ENCODE measurements around the gene LRTM2.
"Not testable (repeated sequence)": the region's sequence is repeated elsewhere in the genome, so short reads cannot be mapped to it uniquely, and the experiment has no call there.

LRTM2 gene

GRCh38 chr12:1814266-1814665 is 6.1 kb upstream of the LRTM2 start:
- H3K4me3 ChIP-seq (ENCODE audit: extremely low read depth, insufficient read depth, low read length, poor library complexity, severe bottlenecking): no peak overlapping the region
- 85 to 92% methylated on average over 8 of the region's 8 CpGs for WGBS, 2 experiments (ENCODE audit: insufficient coverage in 2 of 2)
- H3K9me3 ChIP-seq (ENCODE audit: control insufficient read depth, low read length): no peaks in the 10 kb centered on the region
- H3K27ac ChIP-seq (ENCODE audit: low read depth, low read length, severe bottlenecking): no peak overlapping the region
- H3K4me1 ChIP-seq (ENCODE audit: control insufficient read depth, insufficient read depth, low read length, poor library complexity, severe bottlenecking): peaks cover 28% of the 10 kb centered on the region
- no peaks in the 10 kb centered on the region for H3K36me3 ChIP-seq (ENCODE audit: control insufficient read depth, insufficient read depth, low read length)

DNA sequence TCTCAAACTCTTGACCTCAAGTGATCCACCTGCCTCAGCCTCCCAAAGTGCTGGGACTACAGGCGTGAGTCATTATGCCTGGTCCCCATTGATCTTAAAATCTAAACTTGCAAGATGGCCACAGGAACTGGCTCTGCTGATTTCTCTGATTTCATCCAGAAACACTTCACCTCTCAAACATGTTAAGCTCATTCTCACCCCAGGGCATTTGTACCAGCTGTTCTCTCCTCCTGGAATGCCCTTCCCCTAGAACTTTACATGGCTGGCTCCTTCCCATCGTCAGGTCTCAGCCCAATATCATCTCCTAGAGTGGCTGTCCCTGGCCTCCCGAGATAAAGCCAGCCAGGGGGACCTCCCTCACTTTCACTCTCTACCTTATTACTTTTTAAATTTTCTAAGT is 5.3 kb upstream of the LRTM2 start:
- Histone ChIP-seq H3K36me3 (ENCODE audit: control insufficient read depth, insufficient read depth, low read length) (no peaks in the 10 kb centered on the region), H3K9me3 (ENCODE audit: control insufficient read depth, low read length) (no peaks in the 10 kb centered on the region), H3K4me3 (ENCODE audit: extremely low read depth, insufficient read depth, low read length, poor library complexity, severe bottlenecking) (no peak overlapping the region), H3K4me1 (ENCODE audit: control insufficient read depth, insufficient read depth, low read length, poor library complexity, severe bottlenecking) (peaks cover 23% of the 10 kb centered on the region), H3K27ac (ENCODE audit: low read depth, low read length, severe bottlenecking) (no peak overlapping the region)
- 87 to 91% methylated on average over 2 to 3 of the region's 3 CpGs for WGBS, 2 experiments (ENCODE audit: insufficient coverage in 2 of 2)

DNA sequence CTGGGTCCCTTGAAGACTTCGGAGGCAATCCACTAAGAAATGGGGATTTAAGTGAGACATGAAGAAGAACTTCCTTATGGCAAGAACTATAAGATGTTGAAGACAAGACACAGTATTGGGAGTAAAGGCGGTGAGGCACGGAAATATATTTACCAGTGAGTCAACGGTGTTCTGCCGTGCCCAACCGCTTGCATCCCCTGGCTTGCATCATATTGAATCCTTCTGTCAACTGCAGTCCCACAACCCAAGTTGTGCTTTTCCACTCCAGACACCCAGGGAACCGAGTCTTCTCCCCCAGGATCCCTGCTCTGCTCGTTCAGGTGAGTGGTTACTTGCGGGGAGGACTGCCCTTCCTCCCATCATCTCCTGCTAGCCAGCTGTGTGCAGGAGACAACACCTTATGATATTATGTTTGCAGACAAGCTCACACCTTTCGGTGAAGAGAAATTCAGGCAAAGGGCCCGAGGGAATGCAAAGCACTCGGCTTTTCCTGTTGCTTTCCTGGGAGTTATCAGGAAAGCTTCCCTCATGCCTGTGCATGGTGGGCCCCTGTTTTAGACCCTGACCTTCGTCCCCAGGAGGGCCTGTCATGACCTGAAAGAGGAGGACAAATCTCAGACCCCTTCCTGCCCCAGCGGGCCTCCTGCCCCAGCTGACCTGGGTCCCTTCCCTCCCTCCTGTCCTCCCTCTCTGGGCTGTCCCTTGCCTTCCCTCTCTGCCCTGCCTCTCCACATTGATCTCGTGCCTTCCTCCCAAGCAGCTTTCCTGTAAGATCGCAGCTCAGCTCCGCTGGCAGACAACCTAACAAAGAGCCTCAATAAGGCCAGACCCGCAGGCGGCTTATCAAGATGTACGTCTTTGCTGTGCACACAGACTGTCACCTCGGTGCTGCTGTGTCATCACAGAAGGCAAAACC is 4.3 kb upstream of the LRTM2 start:
- Histone ChIP-seq H3K9me3 (ENCODE audit: control insufficient read depth, low read length) (no peaks in the 10 kb centered on the region), H3K4me3 (ENCODE audit: extremely low read depth, insufficient read depth, low read length, poor library complexity, severe bottlenecking) (no peak overlapping the region), H3K4me1 (ENCODE audit: control insufficient read depth, insufficient read depth, low read length, poor library complexity, severe bottlenecking) (peaks cover 20% of the 10 kb centered on the region), H3K36me3 (ENCODE audit: control insufficient read depth, insufficient read depth, low read length) (no peaks in the 10 kb centered on the region), H3K27ac (ENCODE audit: low read depth, low read length, severe bottlenecking) (no peak overlapping the region)
- WGBS, 2 experiments (ENCODE audit: insufficient coverage in 2 of 2): 89 to 90% methylated on average over 17 to 19 of the region's 21 CpGs

- WGBS, 2 experiments (ENCODE audit: insufficient coverage in 2 of 2): 93 to 96% methylated on average over 7 to 9 of the region's 9 CpGs
- H3K27ac ChIP-seq (ENCODE audit: low read depth, low read length, severe bottlenecking): no peak overlapping the region
- H3K9me3 ChIP-seq (ENCODE audit: control insufficient read depth, low read length): no peaks in the 10 kb centered on the region
- H3K4me3 ChIP-seq (ENCODE audit: extremely low read depth, insufficient read depth, low read length, poor library complexity, severe bottlenecking): no peak overlapping the region
- H3K36me3 ChIP-seq (ENCODE audit: control insufficient read depth, insufficient read depth, low read length): no peaks in the 10 kb centered on the region
- peaks cover 21% of the 10 kb centered on the region for H3K4me1 ChIP-seq (ENCODE audit: control insufficient read depth, insufficient read depth, low read length, poor library complexity, severe bottlenecking)
These were observed 3.5 kb upstream of the LRTM2 start for GRCh38 chr12:1816730-1817348.

GRCh38 chr12:1817928-1818327 is 2.4 kb upstream of the LRTM2 start:
- H3K36me3 ChIP-seq (ENCODE audit: control insufficient read depth, insufficient read depth, low read length); H3K9me3 ChIP-seq (ENCODE audit: control insufficient read depth, low read length); H3K27ac ChIP-seq (ENCODE audit: low read depth, low read length, severe bottlenecking); H3K4me3 ChIP-seq (ENCODE audit: extremely low read depth, insufficient read depth, low read length, poor library complexity, severe bottlenecking): not testable (repeated sequence)
- peaks cover 13% of the 10 kb centered on the region for H3K4me1 ChIP-seq (ENCODE audit: control insufficient read depth, insufficient read depth, low read length, poor library complexity, severe bottlenecking)
- WGBS, 2 experiments (ENCODE audit: insufficient coverage in 2 of 2): 91 to 93% methylated on average over 9 to 13 of the region's 28 CpGs

DNA sequence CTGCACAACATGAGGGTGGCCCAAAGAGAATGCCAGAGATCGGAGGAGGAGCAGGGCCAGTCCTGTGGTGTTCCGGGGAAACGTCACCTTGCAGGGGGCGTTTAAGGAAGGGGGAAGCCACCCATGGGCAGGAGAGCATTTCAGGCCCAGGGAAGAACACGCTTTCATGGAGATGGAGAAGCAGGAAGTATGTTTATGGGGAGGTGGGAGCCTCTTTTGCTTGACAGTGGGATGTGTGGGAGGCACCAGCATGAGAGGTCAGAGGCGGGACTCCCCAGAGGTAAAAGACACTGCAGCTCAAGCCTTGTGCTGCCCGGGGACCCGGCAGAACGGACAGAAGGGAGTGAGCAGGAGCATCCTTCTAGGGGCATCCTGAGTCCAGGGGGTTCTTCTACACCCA is 1.3 kb upstream of the LRTM2 start:
- Histone ChIP-seq H3K27ac (ENCODE audit: low read depth, low read length, severe bottlenecking) (no peak overlapping the region), H3K9me3 (ENCODE audit: control insufficient read depth, low read length) (no peaks in the 10 kb centered on the region)

GRCh38 chr12:1819571-1819970 is 794 bp upstream of the LRTM2 start:
- Histone ChIP-seq H3K4me1 (ENCODE audit: control insufficient read depth, insufficient read depth, low read length, poor library complexity, severe bottlenecking) (peaks cover 7% of the 10 kb centered on the region), H3K27ac (ENCODE audit: low read depth, low read length, severe bottlenecking) (no peak overlapping the region), H3K9me3 (ENCODE audit: control insufficient read depth, low read length) (no peaks in the 10 kb centered on the region), H3K4me3 (ENCODE audit: extremely low read depth, insufficient read depth, low read length, poor library complexity, severe bottlenecking) (no peak overlapping the region), H3K36me3 (ENCODE audit: control insufficient read depth, insufficient read depth, low read length) (no peaks in the 10 kb centered on the region)
- 59 to 82% methylated on average over 5 to 6 of the region's 6 CpGs for WGBS, 2 experiments (ENCODE audit: insufficient coverage in 2 of 2)

More for the DNA sequence above, 1.3 kb upstream of the LRTM2 start:
- 80 to 89% methylated on average over 7 to 8 of the region's 9 CpGs for WGBS, 2 experiments (ENCODE audit: insufficient coverage in 2 of 2)
- H3K36me3 ChIP-seq (ENCODE audit: control insufficient read depth, insufficient read depth, low read length): no peaks in the 10 kb centered on the region
- no peak overlapping the region for H3K4me3 ChIP-seq (ENCODE audit: extremely low read depth, insufficient read depth, low read length, poor library complexity, severe bottlenecking)
- H3K4me1 ChIP-seq (ENCODE audit: control insufficient read depth, insufficient read depth, low read length, poor library complexity, severe bottlenecking): peaks cover 7% of the 10 kb centered on the region

DNA sequence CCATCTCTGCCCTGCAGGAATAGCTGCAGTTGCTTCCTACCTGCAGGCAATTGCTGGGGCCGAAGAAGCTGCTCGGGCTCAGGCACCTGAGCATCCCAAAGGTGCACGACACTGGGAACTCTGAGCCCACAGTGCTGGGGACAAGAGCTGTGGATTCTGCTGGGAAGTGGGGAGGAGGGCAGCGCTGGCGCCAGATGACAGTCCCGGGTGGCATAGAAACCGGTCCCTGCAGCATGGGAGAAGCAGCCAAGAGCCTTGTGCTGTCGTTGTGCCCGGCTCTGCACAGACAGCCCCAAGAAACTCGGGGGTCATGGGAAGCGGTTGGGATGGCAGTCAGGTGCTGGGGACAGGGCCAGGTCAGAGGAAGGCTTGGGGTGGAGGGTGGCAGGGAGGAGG is 529 bp downstream of the LRTM2 start:
- H3K36me3 ChIP-seq (ENCODE audit: control insufficient read depth, insufficient read depth, low read length): no peaks in the 10 kb centered on the region
- peaks cover 7% of the 10 kb centered on the region for H3K4me1 ChIP-seq (ENCODE audit: control insufficient read depth, insufficient read depth, low read length, poor library complexity, severe bottlenecking)
- no peak overlapping the region for H3K27ac ChIP-seq (ENCODE audit: low read depth, low read length, severe bottlenecking)
- WGBS, 2 experiments (ENCODE audit: insufficient coverage in 2 of 2): 87 to 89% methylated on average over 11 of the region's 11 CpGs
- no peak overlapping the region for H3K4me3 ChIP-seq (ENCODE audit: extremely low read depth, insufficient read depth, low read length, poor library complexity, severe bottlenecking)
- no peaks in the 10 kb centered on the region for H3K9me3 ChIP-seq (ENCODE audit: control insufficient read depth, low read length)

- H3K4me1 ChIP-seq (ENCODE audit: control insufficient read depth, insufficient read depth, low read length, poor library complexity, severe bottlenecking): peaks cover 7% of the 10 kb centered on the region
- no peaks in the 10 kb centered on the region for H3K9me3 ChIP-seq (ENCODE audit: control insufficient read depth, low read length)
- H3K4me3 ChIP-seq (ENCODE audit: extremely low read depth, insufficient read depth, low read length, poor library complexity, severe bottlenecking): no peak overlapping the region
- 27 to 39% methylated on average over 4 to 5 of the region's 12 CpGs for WGBS, 2 experiments (ENCODE audit: insufficient coverage in 2 of 2)
- H3K27ac ChIP-seq (ENCODE audit: low read depth, low read length, severe bottlenecking): no peak overlapping the region
- no peaks in the 10 kb centered on the region for H3K36me3 ChIP-seq (ENCODE audit: control insufficient read depth, insufficient read depth, low read length)
These were observed 1.4 kb downstream of the LRTM2 start for GRCh38 chr12:1821805-1822204.

- Histone ChIP-seq H3K27ac (ENCODE audit: low read depth, low read length, severe bottlenecking) (no peak overlapping the region), H3K9me3 (ENCODE audit: control insufficient read depth, low read length) (no peaks in the 10 kb centered on the region), H3K4me1 (ENCODE audit: control insufficient read depth, insufficient read depth, low read length, poor library complexity, severe bottlenecking) (peaks cover 7% of the 10 kb centered on the region), H3K4me3 (ENCODE audit: extremely low read depth, insufficient read depth, low read length, poor library complexity, severe bottlenecking) (no peak overlapping the region), H3K36me3 (ENCODE audit: control insufficient read depth, insufficient read depth, low read length) (no peaks in the 10 kb centered on the region)
- 78 to 88% methylated on average over 8 to 11 of the region's 11 CpGs for WGBS, 2 experiments (ENCODE audit: insufficient coverage in 2 of 2)
These were observed 2.3 kb downstream of the LRTM2 start for GRCh38 chr12:1822699-1823098.

DNA sequence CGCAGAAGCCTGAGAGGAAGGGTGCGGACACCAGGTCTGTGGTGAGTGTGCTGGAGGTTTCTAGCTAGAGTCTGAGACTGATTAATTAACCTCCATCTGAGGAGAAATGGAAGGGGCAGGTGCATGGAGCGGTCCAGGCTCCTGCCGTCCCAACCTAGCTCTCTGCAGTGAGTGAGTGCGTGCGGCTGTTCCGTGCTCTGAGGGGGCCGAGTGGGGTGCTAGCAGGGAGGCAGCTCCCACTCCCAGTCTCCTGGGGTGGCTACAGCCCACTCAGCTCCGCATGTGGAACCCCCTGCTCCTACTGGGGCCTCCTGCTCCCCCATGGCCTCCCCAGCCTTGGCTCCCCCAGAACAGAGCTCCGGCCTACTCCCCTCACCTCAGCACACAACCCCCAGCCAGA is 2.9 kb downstream of the LRTM2 start:
- H3K4me3 ChIP-seq (ENCODE audit: extremely low read depth, insufficient read depth, low read length, poor library complexity, severe bottlenecking): no peak overlapping the region
- H3K36me3 ChIP-seq (ENCODE audit: control insufficient read depth, insufficient read depth, low read length): no peaks in the 10 kb centered on the region
- H3K27ac ChIP-seq (ENCODE audit: low read depth, low read length, severe bottlenecking): no peak overlapping the region
- H3K4me1 ChIP-seq (ENCODE audit: control insufficient read depth, insufficient read depth, low read length, poor library complexity, severe bottlenecking): peaks cover 7% of the 10 kb centered on the region
- WGBS, 2 experiments (ENCODE audit: insufficient coverage in 2 of 2): 95% methylated on average over 9 of the region's 10 CpGs
- H3K9me3 ChIP-seq (ENCODE audit: control insufficient read depth, low read length): no peaks in the 10 kb centered on the region
